Nephron progenitor cell (in vitro differentiated cells): ENCODE measurements around the gene PHF5A.

Source experiments
- DNase-seq: peaks from one replicate; pipeline ENCODE4 v3.0.0; 2021
- H3K27ac Mint-ChIP-seq: 2 replicates; pipeline ENCODE4 v1.8.0; 2021; ENCODE audit warnings: mild to moderate bottlenecking, moderate library complexity, mixed read lengths
- H3K27me3 Mint-ChIP-seq: 2 replicates; pipeline ENCODE4 v1.8.0; 2021; ENCODE audit warnings: mild to moderate bottlenecking, low read depth, mixed read lengths; ENCODE audit not compliant: poor library complexity
- H3K36me3 Mint-ChIP-seq: 2 replicates; pipeline ENCODE4 v1.8.0; 2021; ENCODE audit warnings: low read depth, mixed read lengths
- H3K4me1 Mint-ChIP-seq: 2 replicates; pipeline ENCODE4 v1.8.0; 2021; ENCODE audit warnings: mixed read lengths
- H3K4me3 Mint-ChIP-seq: 2 replicates; pipeline ENCODE4 v1.8.0; 2021; ENCODE audit warnings: mild to moderate bottlenecking, moderate library complexity, mixed read lengths
- H3K9me3 Mint-ChIP-seq: 2 replicates; pipeline ENCODE4 v1.8.0; 2021; ENCODE audit warnings: mild to moderate bottlenecking, moderate library complexity, mixed read lengths
- TF ChIP-seq, protein P1 (sequence below): fragments of 200-600 bp; sonication (generic); IDR thresholded peaks from 2 replicates; pipeline ENCODE4 v1.5.0; 2021; ENCODE audit warnings: antibody characterized with exemption

The PHF5A gene

DNA sequence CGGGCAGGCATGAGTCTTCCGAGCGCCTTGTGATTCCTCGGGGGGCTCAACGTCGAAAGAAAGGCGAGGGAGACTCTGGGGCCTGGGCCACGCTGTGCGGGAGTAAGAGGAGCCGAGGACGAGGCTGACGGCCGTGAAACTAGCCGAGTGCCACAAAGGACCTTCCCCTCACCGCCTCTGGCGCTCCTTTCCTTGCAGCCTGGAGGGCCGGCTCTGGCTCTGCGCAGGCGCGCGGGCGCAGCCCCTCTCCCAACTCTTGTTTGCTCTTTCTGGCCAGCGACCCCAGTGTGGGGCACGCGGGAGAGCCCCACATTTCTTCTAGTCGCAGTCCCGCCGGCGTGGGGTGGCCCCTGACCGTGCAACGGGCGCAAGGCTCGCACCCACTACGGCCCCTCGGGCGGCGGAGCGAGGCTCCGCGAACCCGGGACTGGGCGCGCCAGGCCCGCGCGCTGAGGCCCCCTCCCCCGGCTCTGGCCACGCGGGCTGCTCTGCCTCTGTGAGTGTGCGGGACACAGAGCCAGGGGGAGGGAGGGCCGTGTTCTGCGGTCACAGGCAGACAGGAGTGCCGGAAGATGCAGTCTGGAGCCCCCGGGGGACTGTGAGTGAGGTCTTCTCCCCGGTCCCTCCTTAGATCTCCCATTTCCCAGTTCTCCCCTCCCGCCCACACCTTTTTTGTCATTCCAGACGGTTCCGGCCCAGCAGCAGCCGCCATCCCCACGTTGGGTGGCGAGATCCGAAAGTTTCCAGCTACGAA lies 20.9 kb downstream of the PHF5A start:
- TF ChIP-seq, protein P1, sequence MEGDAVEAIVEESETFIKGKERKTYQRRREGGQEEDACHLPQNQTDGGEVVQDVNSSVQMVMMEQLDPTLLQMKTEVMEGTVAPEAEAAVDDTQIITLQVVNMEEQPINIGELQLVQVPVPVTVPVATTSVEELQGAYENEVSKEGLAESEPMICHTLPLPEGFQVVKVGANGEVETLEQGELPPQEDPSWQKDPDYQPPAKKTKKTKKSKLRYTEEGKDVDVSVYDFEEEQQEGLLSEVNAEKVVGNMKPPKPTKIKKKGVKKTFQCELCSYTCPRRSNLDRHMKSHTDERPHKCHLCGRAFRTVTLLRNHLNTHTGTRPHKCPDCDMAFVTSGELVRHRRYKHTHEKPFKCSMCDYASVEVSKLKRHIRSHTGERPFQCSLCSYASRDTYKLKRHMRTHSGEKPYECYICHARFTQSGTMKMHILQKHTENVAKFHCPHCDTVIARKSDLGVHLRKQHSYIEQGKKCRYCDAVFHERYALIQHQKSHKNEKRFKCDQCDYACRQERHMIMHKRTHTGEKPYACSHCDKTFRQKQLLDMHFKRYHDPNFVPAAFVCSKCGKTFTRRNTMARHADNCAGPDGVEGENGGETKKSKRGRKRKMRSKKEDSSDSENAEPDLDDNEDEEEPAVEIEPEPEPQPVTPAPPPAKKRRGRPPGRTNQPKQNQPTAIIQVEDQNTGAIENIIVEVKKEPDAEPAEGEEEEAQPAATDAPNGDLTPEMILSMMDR, result no peak
- peak; percentile 77 for DNase-seq
- no peaks in the 10 kb centered on the region for H3K9me3 Mint-ChIP-seq
- peak overlapping the region; percentile 100 for H3K27ac Mint-ChIP-seq
- peak overlapping the region; percentile 98 for H3K4me3 Mint-ChIP-seq
- H3K36me3 Mint-ChIP-seq, result peaks cover 12% of the 10 kb centered on the region
- H3K4me1 Mint-ChIP-seq, result peaks cover 27% of the 10 kb centered on the region
- peaks cover 2% of the 10 kb centered on the region for H3K27me3 Mint-ChIP-seq

DNA sequence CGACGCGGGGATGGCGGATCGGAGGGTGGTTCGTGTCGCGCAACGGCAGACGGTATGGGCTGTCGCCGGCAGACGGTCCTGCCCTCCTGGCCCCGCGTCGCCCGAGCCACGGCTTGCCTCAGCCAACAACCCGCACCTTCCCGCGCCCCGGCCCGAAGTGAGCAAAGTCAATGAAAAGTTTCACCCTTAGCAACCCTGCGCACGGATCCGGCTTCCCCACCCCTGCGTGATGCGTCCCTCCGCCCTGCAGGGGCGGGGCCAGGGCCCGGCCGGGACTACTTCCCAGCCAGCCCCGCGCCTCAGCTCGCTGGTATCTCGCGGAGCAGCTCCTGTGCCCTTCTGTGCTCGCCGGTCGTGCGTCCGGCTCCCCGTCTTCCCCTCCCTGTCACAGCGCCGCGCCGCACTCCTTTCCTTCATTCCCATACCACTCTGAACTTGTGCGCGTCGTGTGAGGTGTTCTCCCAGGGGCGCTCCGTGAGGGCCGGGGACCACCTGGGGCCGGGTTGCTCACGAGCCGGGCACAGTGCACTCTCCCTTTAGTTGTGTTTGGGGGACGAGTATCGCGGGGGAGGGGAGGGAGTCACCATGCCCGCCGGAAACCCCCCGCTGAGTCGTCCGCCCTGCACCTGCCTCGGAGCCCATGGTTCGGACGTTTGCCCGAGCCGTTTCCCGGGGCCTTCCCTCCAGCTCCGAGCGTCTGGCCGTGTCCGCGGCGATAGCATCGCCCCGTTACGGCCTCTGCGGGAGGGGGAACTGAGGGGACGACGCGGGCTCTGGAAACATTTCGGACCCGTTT lies 21.7 kb downstream of the PHF5A start, which contains the start of gene TOB2:
TOB2 (minus strand) TSS at position 163 of the 796 bp plus-strand sequence. CDS start 9,456 bp downstream, outside the sequence.
- Mint-ChIP-seq H3K27ac (peak within 1 kb of the TSS; percentile 100), H3K27me3 (peaks cover 2% of the 10 kb centered on the region), H3K36me3 (peaks cover 18% of the 10 kb centered on the region), H3K9me3 (no peaks in the 10 kb centered on the region), H3K4me3 (peak within 1 kb of the TSS; percentile 98), H3K4me1 (peaks cover 34% of the 10 kb centered on the region)
- peak; percentile 95 for DNase-seq
- TF ChIP-seq, protein P1, result no peak

DNA sequence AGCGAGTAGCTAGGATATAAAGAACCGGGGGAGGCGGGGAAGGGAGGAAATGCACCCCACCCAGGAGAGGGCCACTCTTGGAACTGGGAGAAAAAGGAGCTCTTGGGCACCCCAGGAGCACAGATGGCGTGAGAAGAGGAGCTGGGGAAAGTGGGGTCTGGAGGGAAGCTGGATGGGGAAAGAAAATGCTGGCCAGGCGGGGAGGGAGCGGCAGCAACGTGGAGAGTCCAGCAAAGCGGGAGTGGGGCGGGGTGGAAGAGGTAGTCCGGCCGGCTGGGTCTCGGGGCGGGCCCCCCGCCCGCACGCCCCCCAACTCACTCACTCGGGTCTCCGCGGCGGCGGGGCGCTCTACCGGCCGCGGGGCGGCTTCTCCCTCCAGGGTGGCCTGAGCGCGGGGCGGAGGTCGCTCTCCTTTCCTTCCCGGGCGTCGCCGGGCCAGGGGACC lies 22.4 kb downstream of the PHF5A start:
- no peaks in the 10 kb centered on the region for H3K9me3 Mint-ChIP-seq
- peaks cover 22% of the 10 kb centered on the region for H3K36me3 Mint-ChIP-seq
- no peak for DNase-seq
- H3K4me3 Mint-ChIP-seq, result peak overlapping the region; percentile 98
- peaks cover 34% of the 10 kb centered on the region for H3K4me1 Mint-ChIP-seq
- H3K27ac Mint-ChIP-seq, result peak overlapping the region; percentile 100
- H3K27me3 Mint-ChIP-seq, result peaks cover 2% of the 10 kb centered on the region
- TF ChIP-seq, protein P1, result no peak

DNA sequence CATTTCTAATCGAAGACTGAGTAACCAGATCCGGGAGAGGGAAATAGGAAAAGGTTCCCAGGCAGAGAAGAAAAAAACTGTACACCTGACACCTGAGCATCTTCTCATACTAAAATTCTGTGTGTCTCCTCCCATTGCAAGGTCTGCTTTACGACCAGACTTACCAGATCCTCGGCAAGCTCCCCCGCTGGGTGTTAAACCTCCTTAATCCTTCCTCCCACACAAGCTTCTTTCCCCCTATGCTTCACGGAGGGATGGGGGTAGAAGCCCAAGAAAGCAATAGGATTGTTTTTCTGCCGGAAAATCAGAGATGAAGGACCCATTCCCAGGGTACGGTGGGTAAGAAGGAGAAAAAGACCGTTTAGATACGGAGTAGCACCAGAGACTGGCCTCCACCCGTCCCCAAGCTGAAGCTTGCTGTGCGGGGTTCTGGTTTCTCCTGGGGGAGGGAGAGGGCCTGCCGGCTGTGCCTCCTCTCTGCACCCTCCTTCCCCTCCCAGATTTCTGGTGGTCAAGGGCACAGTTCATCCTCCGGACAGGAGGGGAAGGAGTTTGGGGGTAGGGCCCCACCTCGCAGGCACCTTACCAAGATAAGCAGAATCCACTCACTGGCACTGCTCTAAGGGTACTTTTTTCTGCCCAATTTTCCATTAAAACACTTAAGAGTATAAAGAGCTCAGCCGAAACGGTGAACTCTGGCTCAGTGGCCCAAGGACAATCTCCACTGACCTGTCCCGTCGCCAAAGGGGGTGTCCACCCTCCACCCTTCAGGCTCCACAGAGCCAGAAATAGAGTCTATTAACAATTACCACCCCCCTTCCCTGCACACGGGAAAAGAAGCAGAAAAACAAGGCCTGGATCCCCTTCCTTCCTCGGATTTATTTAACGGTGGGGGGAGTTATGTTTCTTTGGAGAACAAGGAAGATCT lies 23.1 kb downstream of the PHF5A start:
- DNase-seq, result peak; percentile 23
- Mint-ChIP-seq H3K4me1 (peaks cover 34% of the 10 kb centered on the region), H3K36me3 (peaks cover 27% of the 10 kb centered on the region), H3K9me3 (no peaks in the 10 kb centered on the region), H3K4me3 (peak overlapping the region; percentile 98), H3K27ac (peak overlapping the region; percentile 99), H3K27me3 (peaks cover 2% of the 10 kb centered on the region)
- TF ChIP-seq, protein P1, result no peak

DNA sequence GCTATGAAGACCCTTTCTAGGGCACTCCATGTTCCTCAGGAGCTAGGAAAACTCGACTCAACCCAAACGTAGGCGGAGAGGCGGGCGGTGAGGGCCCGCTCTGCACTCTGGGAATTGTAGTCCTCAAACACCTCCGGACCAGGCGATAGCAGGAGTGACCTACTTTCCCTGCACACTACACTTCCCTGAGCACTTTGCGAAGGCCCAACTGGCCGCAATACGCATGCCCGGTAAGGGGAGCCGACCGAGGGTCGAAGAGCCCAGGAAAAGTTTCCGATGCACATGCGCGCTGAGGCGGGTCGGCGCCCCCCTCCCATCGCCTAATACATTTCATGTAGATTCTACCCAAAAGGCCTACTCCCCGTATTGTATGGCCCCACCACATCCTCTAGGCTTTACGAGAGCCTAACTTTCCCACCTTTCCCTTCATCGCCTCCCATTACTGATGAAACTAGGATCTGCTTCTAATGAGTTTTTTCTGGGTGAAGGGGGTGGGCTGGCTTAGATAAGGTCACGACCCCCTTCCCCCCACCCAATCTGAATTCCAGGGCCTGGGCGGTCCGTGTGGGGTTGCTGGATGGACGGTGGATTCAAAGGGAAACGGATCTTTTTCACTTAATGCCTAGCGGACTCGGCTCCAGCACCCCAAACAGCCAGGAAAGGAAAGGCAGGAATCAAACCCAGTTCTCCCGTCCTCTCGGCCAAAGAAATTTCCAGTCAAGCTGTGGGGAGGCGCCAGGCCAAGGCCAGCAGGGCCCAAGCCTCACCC lies 23.9 kb downstream of the PHF5A start:
- peaks cover 40% of the 10 kb centered on the region for H3K4me1 Mint-ChIP-seq
- no peaks in the 10 kb centered on the region for H3K9me3 Mint-ChIP-seq
- peaks cover 2% of the 10 kb centered on the region for H3K27me3 Mint-ChIP-seq
- peak overlapping the region; percentile 99 for H3K27ac Mint-ChIP-seq
- TF ChIP-seq, protein P1, result no peak
- H3K4me3 Mint-ChIP-seq, result peak overlapping the region; percentile 98
- peak; percentile 98 for DNase-seq
- H3K36me3 Mint-ChIP-seq, result peaks cover 27% of the 10 kb centered on the region
